Stimulated activated naive CD4-positive, alpha-beta T cell (primary cell): ENCODE data around the gene SOX18.

Experiments
- DNase-seq, 6 experiments: peaks; one replicate each; lab custom pipeline; 2025; lab: John Stamatoyannopoulos, UW

Gene SOX18

GRCh38 chr20:64068386-64069208 is 19.2 kb upstream of the SOX18 start:
- no peak for DNase-seq

GRCh38 chr20:64067733-64068307 is 18.4 kb upstream of the SOX18 start:
- DNase-seq: no peak

GRCh38 chr20:64067005-64067632 is 17.7 kb upstream of the SOX18 start:
- DNase-seq: no peak

GRCh38 chr20:64065974-64066343 is 16.5 kb upstream of the SOX18 start:
- DNase-seq: peak in 4 of 6 experiments; percentile 21 to 40 (median 28)

- peak in 1 of 6 experiments; percentile 25 for DNase-seq
Measured at GRCh38 chr20:64065062-64065973, 15.9 kb upstream of the SOX18 start.

- DNase-seq: no peak
Measured at GRCh38 chr20:64064145-64064698, 14.8 kb upstream of the SOX18 start.

- no peak for DNase-seq
Measured at GRCh38 chr20:64063389-64064144, 14.1 kb upstream of the SOX18 start.

- DNase-seq: peak; percentile 83 to 90 (median 89)
Measured at GRCh38 chr20:64062596-64063388, 13.4 kb upstream of the SOX18 start, which contains the start of gene TCEA2. TCEA2 (plus strand) TSS chr20:64063198; CDS start chr20:64063313, 115 bp downstream.

- no peak for DNase-seq
Measured at GRCh38 chr20:64062276-64062595, 12.8 kb upstream of the SOX18 start.

- DNase-seq: no peak
Measured at GRCh38 chr20:64058536-64058935, 9.1 kb upstream of the SOX18 start.

- peak; percentile 46 to 80 (median 70) for DNase-seq
Measured at GRCh38 chr20:64057628-64058498, 8.4 kb upstream of the SOX18 start.

- peak in 2 of 6 experiments; percentile 25 to 31 for DNase-seq
Measured at GRCh38 chr20:64056889-64057627, 7.6 kb upstream of the SOX18 start.

GRCh38 chr20:64056639-64056888 is 7.1 kb upstream of the SOX18 start:
- no peak for DNase-seq

- no peak for DNase-seq
Measured at GRCh38 chr20:64055893-64056638, 6.6 kb upstream of the SOX18 start.

GRCh38 chr20:64055396-64055892 is 6.0 kb upstream of the SOX18 start:
- DNase-seq: no peak

GRCh38 chr20:64053841-64054661 is 4.6 kb upstream of the SOX18 start:
- no peak for DNase-seq
